NCI-H187 (cell line): ENCODE measurements around the gene S100A16.
"Not testable (repeated sequence)": the region's sequence is repeated elsewhere in the genome, so short reads cannot be mapped to it uniquely, and the experiment has no call there.

ENCODE experiments used
- DNase-seq, 2 experiments: peaks; one replicate each; lab custom pipeline; 2025; lab: John Stamatoyannopoulos, UW

The S100A16 gene

DNA sequence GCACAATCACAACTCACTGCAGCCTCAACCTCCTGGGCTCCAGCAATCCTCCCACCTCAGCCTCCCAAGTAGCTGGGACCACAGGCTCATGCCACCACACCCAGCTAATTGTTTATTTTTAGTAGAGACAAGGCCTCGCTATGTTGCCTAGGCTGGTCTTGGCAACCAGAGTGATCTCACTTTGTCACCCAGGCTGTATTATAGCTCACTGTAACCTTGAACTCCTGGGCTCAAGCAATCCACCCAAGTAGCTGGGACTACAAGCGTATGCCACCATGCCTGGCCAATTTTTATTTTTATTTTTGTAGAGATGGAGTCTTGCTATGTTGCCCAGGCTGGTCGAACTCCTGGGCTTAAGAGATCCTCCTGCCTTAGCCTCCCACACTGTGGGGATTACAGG is 50.9 kb downstream of the S100A16 start:
- DNase-seq: not testable (repeated sequence)

GRCh38 chr1:153561466-153561985 is 51.4 kb downstream of the S100A16 start:
- no peak for DNase-seq

DNA sequence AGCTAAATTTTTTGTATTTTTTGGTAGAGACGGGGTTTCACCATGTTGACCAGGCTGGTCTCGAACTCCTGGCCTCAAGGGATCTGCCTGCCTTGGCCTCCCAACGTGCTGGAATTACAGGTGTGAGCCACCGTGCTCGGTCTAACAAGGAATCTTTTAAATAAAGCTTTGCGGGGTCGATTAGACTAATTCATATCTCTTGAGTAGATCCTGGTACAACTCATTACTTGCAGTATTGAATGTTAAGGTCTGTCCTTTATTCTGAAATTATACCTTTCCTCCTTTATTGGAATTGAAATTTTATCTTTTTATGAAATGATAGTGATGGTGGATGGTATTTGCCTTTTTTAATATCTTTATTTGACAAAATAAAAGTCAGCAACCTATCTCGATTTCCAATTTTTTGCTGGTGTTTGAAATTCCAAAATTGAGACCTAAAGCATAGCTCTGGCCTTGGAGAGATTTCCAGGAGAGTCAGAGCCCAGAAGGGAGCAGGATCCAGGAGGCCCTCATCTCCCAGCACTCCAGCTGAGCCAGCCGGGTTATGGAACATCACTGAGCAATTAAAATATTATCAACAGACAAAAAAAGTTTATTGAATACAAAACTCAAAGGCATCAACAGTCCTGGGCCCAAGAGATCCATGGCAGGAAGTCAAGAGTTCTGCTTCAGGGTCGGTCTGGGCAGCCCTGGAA is 52.0 kb downstream of the S100A16 start:
- no peak for DNase-seq

DNA sequence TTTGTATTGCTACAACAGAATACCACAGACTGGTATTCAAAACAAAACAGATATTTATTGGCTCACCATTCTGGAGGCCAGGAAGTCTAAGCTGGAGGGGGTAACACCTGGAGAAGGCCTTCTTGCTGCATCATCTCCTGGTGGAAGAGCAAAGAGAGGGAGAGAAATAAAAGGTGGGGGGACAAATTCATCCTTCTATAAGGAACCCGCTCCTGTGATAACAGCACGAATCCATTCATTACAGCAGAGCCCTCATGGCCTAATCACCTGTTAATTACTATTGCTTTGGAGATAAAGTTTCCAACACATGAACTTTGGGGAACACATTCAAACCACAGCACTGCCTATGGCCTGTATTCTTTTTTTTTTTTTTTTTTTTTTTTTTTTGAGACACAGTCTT is 52.7 kb downstream of the S100A16 start:
- DNase-seq: no peak

- DNase-seq: no peak
Measured at GRCh38 chr1:153557877-153558276, 55.1 kb downstream of the S100A16 start.
